ENCODE results near the gene CACNA2D3.

The CACNA2D3 gene

GRCh38 chr3:54122324-54123002 is at the start of gene CACNA2D3:
Gene CACNA2D3 (plus strand): TSS chr3:54122552.
- Histone ChIP-seq H3K27me3 (ENCODE audit: control insufficient read depth in 1 of 2, insufficient read depth in 2 of 2, low read length in 2 of 2) (peaks cover 6 to 11% of the 10 kb centered on the region in 2 donors), H3K4me3 (ENCODE audit: low read length in 2 of 2) (peak within 1 kb of the TSS; percentile 72 to 77), H3K9me3 (ENCODE audit: control insufficient read depth in 2 of 2, low read length in 2 of 2) (no peaks in the 10 kb centered on the region), H3K36me3 (ENCODE audit: control insufficient read depth in 2 of 2, insufficient read depth in 2 of 2, low read length in 2 of 2) (no peaks in the 10 kb centered on the region), H3K9ac (ENCODE audit: low read length in 2 of 2) (peak within 1 kb of the TSS; percentile 47 to 54), H3K4me1 (ENCODE audit: control insufficient read depth, insufficient read depth, low read length) (peaks cover 29% of the 10 kb centered on the region), H3K27ac (ENCODE audit: low read length) (peak within 1 kb of the TSS; percentile 37)

- peaks cover 9% of the 10 kb centered on the region in 2 donors for H3K9me3 ChIP-seq (ENCODE audit: control insufficient read depth in 2 of 2, low read length in 2 of 2)
Observed at GRCh38 chr3:54073386-54073785, 49.0 kb upstream of the CACNA2D3 start.

DNA sequence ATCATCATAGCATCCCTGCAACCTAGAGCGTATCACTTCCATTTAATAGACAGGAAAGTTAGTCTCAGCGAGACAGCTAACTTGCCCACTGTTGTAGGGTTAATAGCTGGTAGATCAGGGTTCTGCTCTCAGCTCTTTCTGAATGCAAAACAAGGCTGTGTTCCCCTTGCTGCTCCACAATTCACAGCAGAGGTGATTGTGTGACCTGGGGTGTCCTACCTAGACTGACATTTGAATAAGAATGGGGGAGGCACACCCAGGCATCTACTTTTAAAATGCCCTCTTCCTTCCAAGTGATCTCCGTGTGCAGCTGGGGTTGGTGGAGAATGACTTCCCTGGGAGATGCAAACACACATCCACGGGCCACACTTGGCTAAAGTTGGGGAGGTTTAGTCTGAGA is 43.0 kb upstream of the CACNA2D3 start:
- no peak overlapping the region for H3K27ac ChIP-seq (ENCODE audit: low read length)
- H3K9me3 ChIP-seq (ENCODE audit: control insufficient read depth in 2 of 2, low read length in 2 of 2) = no peaks in the 10 kb centered on the region
- H3K4me1 ChIP-seq (ENCODE audit: control insufficient read depth, insufficient read depth, low read length) = no peaks in the 10 kb centered on the region
- no peaks in the 10 kb centered on the region for H3K36me3 ChIP-seq (ENCODE audit: control insufficient read depth in 2 of 2, insufficient read depth in 2 of 2, low read length in 2 of 2)
- H3K9ac ChIP-seq (ENCODE audit: low read length in 2 of 2) = no peak overlapping the region
- H3K27me3 ChIP-seq (ENCODE audit: control insufficient read depth in 1 of 2, insufficient read depth in 2 of 2, low read length in 2 of 2) = peaks cover 0 to 4% of the 10 kb centered on the region in 2 donors
- no peak overlapping the region for H3K4me3 ChIP-seq (ENCODE audit: low read length in 2 of 2)

More at GRCh38 chr3:54073386-54073785, 49.0 kb upstream of the CACNA2D3 start:
- no peaks in the 10 kb centered on the region for H3K36me3 ChIP-seq (ENCODE audit: control insufficient read depth in 2 of 2, insufficient read depth in 2 of 2, low read length in 2 of 2)
- no peaks in the 10 kb centered on the region for H3K4me1 ChIP-seq (ENCODE audit: control insufficient read depth, insufficient read depth, low read length)
- H3K4me3 ChIP-seq (ENCODE audit: low read length in 2 of 2) = no peak overlapping the region
- no peak overlapping the region for H3K9ac ChIP-seq (ENCODE audit: low read length in 2 of 2)
- H3K27me3 ChIP-seq (ENCODE audit: control insufficient read depth in 1 of 2, insufficient read depth in 2 of 2, low read length in 2 of 2) = peaks cover 0 to 4% of the 10 kb centered on the region in 2 donors
- no peak overlapping the region for H3K27ac ChIP-seq (ENCODE audit: low read length)

DNA sequence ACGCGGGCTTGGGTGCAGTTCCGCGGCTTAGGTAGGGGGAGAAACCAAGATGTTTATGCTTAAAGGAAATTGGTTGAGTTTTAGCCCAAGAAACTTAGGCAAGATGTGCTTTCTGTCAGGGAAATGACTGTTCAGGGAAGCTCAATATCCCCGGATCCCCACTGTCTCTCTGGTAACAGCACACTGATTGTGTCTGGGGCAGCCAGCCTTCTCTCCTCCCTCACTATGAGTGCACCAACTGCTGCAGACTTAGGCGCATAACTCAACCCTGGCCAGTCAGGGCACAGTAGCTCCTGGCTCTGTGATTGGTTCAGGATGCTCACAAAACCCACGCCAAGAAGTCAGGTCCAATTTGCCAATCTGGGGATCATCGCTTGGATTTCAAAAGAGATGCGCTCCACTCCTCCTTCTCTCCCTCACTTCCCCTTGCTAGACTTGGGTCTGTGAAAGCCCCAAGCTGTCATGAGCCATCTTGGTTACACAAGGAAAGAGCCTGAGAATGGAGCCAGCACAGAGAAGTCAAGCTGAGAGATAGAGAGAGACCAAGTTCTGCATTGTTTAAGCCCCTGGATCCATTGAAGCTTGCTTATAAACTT is 42.5 kb upstream of the CACNA2D3 start:
- Histone ChIP-seq H3K4me1 (ENCODE audit: control insufficient read depth, insufficient read depth, low read length) (no peaks in the 10 kb centered on the region), H3K36me3 (ENCODE audit: control insufficient read depth in 2 of 2, insufficient read depth in 2 of 2, low read length in 2 of 2) (no peaks in the 10 kb centered on the region), H3K4me3 (ENCODE audit: low read length in 2 of 2) (no peak overlapping the region), H3K27me3 (ENCODE audit: control insufficient read depth in 1 of 2, insufficient read depth in 2 of 2, low read length in 2 of 2) (peaks cover 0 to 4% of the 10 kb centered on the region in 2 donors), H3K27ac (ENCODE audit: low read length) (no peak overlapping the region), H3K9ac (ENCODE audit: low read length in 2 of 2) (no peak overlapping the region), H3K9me3 (ENCODE audit: control insufficient read depth in 2 of 2, low read length in 2 of 2) (no peaks in the 10 kb centered on the region)

GRCh38 chr3:54083921-54084320 is 38.4 kb upstream of the CACNA2D3 start:
- peaks cover 0 to 3% of the 10 kb centered on the region in 2 donors for H3K9me3 ChIP-seq (ENCODE audit: control insufficient read depth in 2 of 2, low read length in 2 of 2)
- no peaks in the 10 kb centered on the region for H3K36me3 ChIP-seq (ENCODE audit: control insufficient read depth in 2 of 2, insufficient read depth in 2 of 2, low read length in 2 of 2)
- no peaks in the 10 kb centered on the region for H3K4me1 ChIP-seq (ENCODE audit: control insufficient read depth, insufficient read depth, low read length)
- no peak overlapping the region for H3K9ac ChIP-seq (ENCODE audit: low read length in 2 of 2)
- peaks cover 8 to 16% of the 10 kb centered on the region in 2 donors for H3K27me3 ChIP-seq (ENCODE audit: control insufficient read depth in 1 of 2, insufficient read depth in 2 of 2, low read length in 2 of 2)
- no peak overlapping the region for H3K4me3 ChIP-seq (ENCODE audit: low read length in 2 of 2)
- H3K27ac ChIP-seq (ENCODE audit: low read length) = no peak overlapping the region

- H3K36me3 ChIP-seq (ENCODE audit: control insufficient read depth in 2 of 2, insufficient read depth in 2 of 2, low read length in 2 of 2) = no peaks in the 10 kb centered on the region
Observed at GRCh38 chr3:54085936-54086335, 36.4 kb upstream of the CACNA2D3 start.

GRCh38 chr3:54086652-54087405 is 35.5 kb upstream of the CACNA2D3 start:
- peaks cover 6 to 18% of the 10 kb centered on the region in 2 donors for H3K27me3 ChIP-seq (ENCODE audit: control insufficient read depth in 1 of 2, insufficient read depth in 2 of 2, low read length in 2 of 2)
- H3K4me1 ChIP-seq (ENCODE audit: control insufficient read depth, insufficient read depth, low read length) = no peaks in the 10 kb centered on the region
- H3K9ac ChIP-seq (ENCODE audit: low read length in 2 of 2) = no peak overlapping the region
- no peak overlapping the region for H3K27ac ChIP-seq (ENCODE audit: low read length)
- no peaks in the 10 kb centered on the region for H3K36me3 ChIP-seq (ENCODE audit: control insufficient read depth in 2 of 2, insufficient read depth in 2 of 2, low read length in 2 of 2)
- peaks cover 0 to 3% of the 10 kb centered on the region in 2 donors for H3K9me3 ChIP-seq (ENCODE audit: control insufficient read depth in 2 of 2, low read length in 2 of 2)
- H3K4me3 ChIP-seq (ENCODE audit: low read length in 2 of 2) = no peak overlapping the region

More at GRCh38 chr3:54085936-54086335, 36.4 kb upstream of the CACNA2D3 start:
- H3K9me3 ChIP-seq (ENCODE audit: control insufficient read depth in 2 of 2, low read length in 2 of 2) = peaks cover 0 to 3% of the 10 kb centered on the region in 2 donors
- H3K4me1 ChIP-seq (ENCODE audit: control insufficient read depth, insufficient read depth, low read length) = no peaks in the 10 kb centered on the region
- peaks cover 6 to 18% of the 10 kb centered on the region in 2 donors for H3K27me3 ChIP-seq (ENCODE audit: control insufficient read depth in 1 of 2, insufficient read depth in 2 of 2, low read length in 2 of 2)
- H3K9ac ChIP-seq (ENCODE audit: low read length in 2 of 2) = no peak overlapping the region
- H3K27ac ChIP-seq (ENCODE audit: low read length) = no peak overlapping the region
- H3K4me3 ChIP-seq (ENCODE audit: low read length in 2 of 2) = no peak overlapping the region

DNA sequence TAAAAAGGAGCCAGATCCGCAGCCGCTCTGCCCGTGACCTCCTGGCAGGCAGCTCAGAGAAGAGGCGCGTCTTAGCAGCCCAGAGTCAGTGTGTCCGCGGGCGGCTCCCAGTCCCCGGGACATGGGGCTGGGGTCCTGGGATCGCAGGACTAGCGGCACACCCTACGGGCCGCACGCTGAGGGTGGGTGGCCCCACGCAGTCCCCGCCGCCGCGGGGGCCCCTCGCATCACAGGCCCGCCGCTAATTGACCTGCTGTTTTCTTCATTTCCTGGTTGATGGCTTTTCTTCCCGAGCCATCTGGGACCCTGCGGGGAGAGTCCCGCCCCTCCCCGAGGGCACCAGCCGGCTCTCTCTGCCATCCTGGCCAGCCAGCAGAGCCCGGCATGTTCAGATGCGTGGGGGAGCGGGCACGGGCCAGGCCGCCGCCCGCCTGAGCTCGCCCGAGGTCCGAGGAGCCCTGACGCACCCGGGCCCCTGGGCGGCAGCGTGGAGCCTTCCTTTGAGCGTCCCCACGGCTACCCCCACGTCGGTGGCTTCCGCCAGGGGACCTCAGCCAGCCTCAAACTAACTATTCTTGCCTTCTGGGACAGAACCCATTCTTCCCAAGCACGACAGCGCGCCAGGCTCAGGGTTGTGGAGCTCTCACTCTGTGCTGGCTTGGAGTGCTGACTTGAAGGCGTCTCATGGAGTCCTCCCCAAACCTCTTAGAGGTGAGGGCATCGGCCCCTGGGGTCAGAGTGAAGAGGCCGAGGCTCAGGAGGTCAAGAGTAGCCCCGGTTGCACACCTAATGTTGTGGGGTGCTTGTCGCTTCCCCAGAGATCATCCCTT is 34.6 kb upstream of the CACNA2D3 start:
- H3K4me3 ChIP-seq (ENCODE audit: low read length in 2 of 2) = no peak overlapping the region

DNA sequence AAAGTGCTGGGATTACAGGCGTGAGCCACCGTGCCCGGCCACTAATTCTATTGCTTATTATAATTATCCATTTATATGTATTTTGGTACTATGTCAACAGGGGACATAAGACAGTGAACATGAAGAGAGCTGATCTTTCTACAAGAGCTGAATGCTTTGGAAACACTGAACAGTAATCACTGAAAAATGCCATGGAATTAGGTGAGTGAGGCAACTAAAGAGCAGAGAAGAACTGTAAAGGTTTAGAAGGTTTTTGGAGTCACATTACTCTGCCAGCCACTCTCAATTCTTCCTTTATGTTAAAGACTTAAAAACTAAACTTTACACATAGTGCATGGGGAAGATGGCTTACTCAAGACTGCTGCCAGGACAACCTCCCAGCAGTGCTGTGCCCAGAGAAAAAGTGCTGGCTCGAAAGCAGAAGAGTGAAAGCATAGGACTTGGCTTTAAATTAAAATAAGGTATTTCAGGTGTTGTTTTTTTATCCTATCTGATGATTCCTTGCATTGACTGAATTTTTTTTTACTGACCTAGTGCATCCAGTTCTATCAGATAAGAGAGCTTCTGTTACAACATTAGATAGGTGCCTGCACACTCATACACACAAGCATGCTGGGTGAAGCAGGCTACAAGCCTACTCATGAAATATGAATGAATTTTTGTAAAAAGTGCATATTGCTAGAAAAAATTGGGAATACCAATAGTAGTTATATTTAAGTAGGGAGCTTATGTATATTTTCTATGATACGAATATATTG is 28.7 kb upstream of the CACNA2D3 start:
- Histone ChIP-seq H3K27ac (ENCODE audit: low read length) (no peak overlapping the region), H3K36me3 (ENCODE audit: control insufficient read depth in 2 of 2, insufficient read depth in 2 of 2, low read length in 2 of 2) (no peaks in the 10 kb centered on the region), H3K9me3 (ENCODE audit: control insufficient read depth in 2 of 2, low read length in 2 of 2) (peaks cover 0 to under 1% of the 10 kb centered on the region in 2 donors), H3K4me1 (ENCODE audit: control insufficient read depth, insufficient read depth, low read length) (no peaks in the 10 kb centered on the region), H3K27me3 (ENCODE audit: control insufficient read depth in 1 of 2, insufficient read depth in 2 of 2, low read length in 2 of 2) (peaks cover 2 to 5% of the 10 kb centered on the region in 2 donors), H3K9ac (ENCODE audit: low read length in 2 of 2) (no peak overlapping the region), H3K4me3 (ENCODE audit: low read length in 2 of 2) (no peak overlapping the region)

More for the DNA sequence above, 34.6 kb upstream of the CACNA2D3 start:
- Histone ChIP-seq H3K4me1 (ENCODE audit: control insufficient read depth, insufficient read depth, low read length) (no peaks in the 10 kb centered on the region), H3K9me3 (ENCODE audit: control insufficient read depth in 2 of 2, low read length in 2 of 2) (peaks cover 0 to 3% of the 10 kb centered on the region in 2 donors), H3K27me3 (ENCODE audit: control insufficient read depth in 1 of 2, insufficient read depth in 2 of 2, low read length in 2 of 2) (peaks cover 6 to 18% of the 10 kb centered on the region in 2 donors), H3K9ac (ENCODE audit: low read length in 2 of 2) (no peak overlapping the region), H3K36me3 (ENCODE audit: control insufficient read depth in 2 of 2, insufficient read depth in 2 of 2, low read length in 2 of 2) (no peaks in the 10 kb centered on the region), H3K27ac (ENCODE audit: low read length) (no peak overlapping the region)

All from stomach smooth muscle (tissue), 2 donors.